ENCODE data around the gene NDUFS2. TPM values are rescaled to one million over a fixed set of nuclear protein-coding genes. Genes with fewer than 3 reads are reported as not detected.

The NDUFS2 gene
- total and polyA plus RNA-seq, 9 of the 15 experiments (the other 6 are each of a cell fraction or from before 2014, with no cell fraction given) = 70.0 to 176 (median 141) TPM

DNA sequence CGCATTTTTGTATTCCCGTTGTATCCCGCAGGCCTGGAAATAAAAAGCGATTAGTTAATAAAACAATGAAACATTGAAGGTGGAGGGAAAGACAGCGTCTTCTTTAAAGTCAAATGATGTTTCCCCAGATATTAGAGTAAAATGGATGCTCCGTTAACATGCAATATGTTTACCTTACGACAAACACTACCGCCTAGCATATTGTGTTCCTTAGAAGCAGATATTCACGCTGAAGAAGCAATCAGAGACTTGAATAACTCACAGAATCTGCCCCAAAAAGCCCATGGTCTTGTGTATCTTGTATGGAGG, 24.3 kb upstream of the NDUFS2 start:
- H3K9ac ChIP-seq (ENCODE audit: insufficient read depth in 1 of 2, low read depth in 2 of 2, low read length in 2 of 2) = peak overlapping the region; percentile 87 to 96; a peak in 3 of 4 replicates
- peak overlapping the region; percentile 99 for H3K4me2 ChIP-seq (ENCODE audit: insufficient read depth, low read length)
- no peak for FAIRE-seq
- CTCF ChIA-PET (ENCODE audit: low intra/inter-chr PET ratio) = interaction anchor here (0.7 to 1.7 kb wide), 3 partner anchors 106 to 203 kb away, joined by 3 to 4 read pairs (median 3); no protein-coding TSS in a partner anchor
- POLR2A ChIA-PET = interaction anchor here (0.7 to 2.3 kb wide), 6 partner anchors 8 to 68 kb away, joined by 3 to 33 read pairs (median 3); partner anchors contain the start of gene PPOX
- in situ Hi-C loops (cut with MboI) (no loop called here), intact Hi-C loops (cut with micrococcal nuclease) (loop anchor here (1.0 to 10.0 kb wide), 6 partner anchors 12 to 343 kb away; partner anchors contain the start of genes PPOX and USP21)
- no peaks in the 10 kb centered on the region for H3K9me1 ChIP-seq (ENCODE audit: control insufficient read depth, insufficient read depth, low read length)
- peak; percentile 1; the same call in 2 of the 3 replicates for ATAC-seq
- peaks cover 26% of the 10 kb centered on the region for H3K79me2 ChIP-seq (ENCODE audit: control insufficient read depth, insufficient read depth, low read length)
- H3K27me3 ChIP-seq (ENCODE audit: control insufficient read depth in 2 of 2, insufficient read depth in 2 of 2, low read length in 2 of 2) = no peaks in the 10 kb centered on the region
- H2AFZ ChIP-seq (ENCODE audit: low read depth, low read length) = peak overlapping the region; percentile 98
- no peak for DNase-seq (ENCODE audit: extremely low read depth in 1 of 4, low spot score in 3 of 4)
- no TSS peak for BruUV-seq (replicated peaks)
- peaks cover 34% of the 10 kb centered on the region for H3K36me3 ChIP-seq (ENCODE audit: control insufficient read depth, insufficient read depth, low read length)
- 15% methylated on average over 9 of the region's 9 CpGs for whole genome bisulfite sequencing (ENCODE audit: insufficient coverage, low coverage, missing lambda C conversion rate)
- H3K9me3 ChIP-seq (replicated peaks; ENCODE audit: control insufficient read depth, insufficient read depth, low read depth, low read length) = no peaks in the 10 kb centered on the region
- peak overlapping the region; percentile 90 for H3K4me3 ChIP-seq
- H4K20me1 ChIP-seq (replicated peaks; ENCODE audit: control insufficient read depth, insufficient read depth, low read length) = no peaks in the 10 kb centered on the region
- H3K27ac ChIP-seq (ENCODE audit: extremely low read depth, low read depth, low read length) = peak overlapping the region; percentile 96
- peaks cover 27 to 42% of the 10 kb centered on the region in 2 experiments; a peak in 4 of 5 replicates for H3K4me1 ChIP-seq (replicated peaks in 1 of 2; ENCODE audit: control insufficient read depth in 2 of 2, insufficient read depth in 2 of 2, low read length in 2 of 2)
- peak; percentile 12; the same call in 1 of the 2 replicates for TF ChIP-seq SP1 (CRISPR knock-in tag; IDR thresholded peaks at IDR 0.05)
- TF ChIP-seq, protein P1, sequence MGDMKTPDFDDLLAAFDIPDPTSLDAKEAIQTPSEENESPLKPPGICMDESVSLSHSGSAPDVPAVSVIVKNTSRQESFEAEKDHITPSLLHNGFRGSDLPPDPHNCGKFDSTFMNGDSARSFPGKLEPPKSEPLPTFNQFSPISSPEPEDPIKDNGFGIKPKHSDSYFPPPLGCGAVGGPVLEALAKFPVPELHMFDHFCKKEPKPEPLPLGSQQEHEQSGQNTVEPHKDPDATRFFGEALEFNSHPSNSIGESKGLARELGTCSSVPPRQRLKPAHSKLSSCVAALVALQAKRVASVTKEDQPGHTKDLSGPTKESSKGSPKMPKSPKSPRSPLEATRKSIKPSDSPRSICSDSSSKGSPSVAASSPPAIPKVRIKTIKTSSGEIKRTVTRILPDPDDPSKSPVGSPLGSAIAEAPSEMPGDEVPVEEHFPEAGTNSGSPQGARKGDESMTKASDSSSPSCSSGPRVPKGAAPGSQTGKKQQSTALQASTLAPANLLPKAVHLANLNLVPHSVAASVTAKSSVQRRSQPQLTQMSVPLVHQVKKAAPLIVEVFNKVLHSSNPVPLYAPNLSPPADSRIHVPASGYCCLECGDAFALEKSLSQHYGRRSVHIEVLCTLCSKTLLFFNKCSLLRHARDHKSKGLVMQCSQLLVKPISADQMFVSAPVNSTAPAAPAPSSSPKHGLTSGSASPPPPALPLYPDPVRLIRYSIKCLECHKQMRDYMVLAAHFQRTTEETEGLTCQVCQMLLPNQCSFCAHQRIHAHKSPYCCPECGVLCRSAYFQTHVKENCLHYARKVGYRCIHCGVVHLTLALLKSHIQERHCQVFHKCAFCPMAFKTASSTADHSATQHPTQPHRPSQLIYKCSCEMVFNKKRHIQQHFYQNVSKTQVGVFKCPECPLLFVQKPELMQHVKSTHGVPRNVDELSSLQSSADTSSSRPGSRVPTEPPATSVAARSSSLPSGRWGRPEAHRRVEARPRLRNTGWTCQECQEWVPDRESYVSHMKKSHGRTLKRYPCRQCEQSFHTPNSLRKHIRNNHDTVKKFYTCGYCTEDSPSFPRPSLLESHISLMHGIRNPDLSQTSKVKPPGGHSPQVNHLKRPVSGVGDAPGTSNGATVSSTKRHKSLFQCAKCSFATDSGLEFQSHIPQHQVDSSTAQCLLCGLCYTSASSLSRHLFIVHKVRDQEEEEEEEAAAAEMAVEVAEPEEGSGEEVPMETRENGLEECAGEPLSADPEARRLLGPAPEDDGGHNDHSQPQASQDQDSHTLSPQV (IDR thresholded peaks at IDR 0.05) = 0 out of 2 replicates have a peak, but pooled peaks have one; percentile 6
- TF ChIP-seq SMARCA4 (IDR thresholded peaks at IDR 0.05) = 0 out of 2 replicates have a peak, but pooled peaks have one; percentile 9
- 0 out of 4 replicates have a peak, but pooled peaks of 1 of the 2 experiments have one; percentile 42 for TF ChIP-seq ARNT (IDR thresholded peaks at IDR 0.05)
- TF ChIP-seq, protein P2, sequence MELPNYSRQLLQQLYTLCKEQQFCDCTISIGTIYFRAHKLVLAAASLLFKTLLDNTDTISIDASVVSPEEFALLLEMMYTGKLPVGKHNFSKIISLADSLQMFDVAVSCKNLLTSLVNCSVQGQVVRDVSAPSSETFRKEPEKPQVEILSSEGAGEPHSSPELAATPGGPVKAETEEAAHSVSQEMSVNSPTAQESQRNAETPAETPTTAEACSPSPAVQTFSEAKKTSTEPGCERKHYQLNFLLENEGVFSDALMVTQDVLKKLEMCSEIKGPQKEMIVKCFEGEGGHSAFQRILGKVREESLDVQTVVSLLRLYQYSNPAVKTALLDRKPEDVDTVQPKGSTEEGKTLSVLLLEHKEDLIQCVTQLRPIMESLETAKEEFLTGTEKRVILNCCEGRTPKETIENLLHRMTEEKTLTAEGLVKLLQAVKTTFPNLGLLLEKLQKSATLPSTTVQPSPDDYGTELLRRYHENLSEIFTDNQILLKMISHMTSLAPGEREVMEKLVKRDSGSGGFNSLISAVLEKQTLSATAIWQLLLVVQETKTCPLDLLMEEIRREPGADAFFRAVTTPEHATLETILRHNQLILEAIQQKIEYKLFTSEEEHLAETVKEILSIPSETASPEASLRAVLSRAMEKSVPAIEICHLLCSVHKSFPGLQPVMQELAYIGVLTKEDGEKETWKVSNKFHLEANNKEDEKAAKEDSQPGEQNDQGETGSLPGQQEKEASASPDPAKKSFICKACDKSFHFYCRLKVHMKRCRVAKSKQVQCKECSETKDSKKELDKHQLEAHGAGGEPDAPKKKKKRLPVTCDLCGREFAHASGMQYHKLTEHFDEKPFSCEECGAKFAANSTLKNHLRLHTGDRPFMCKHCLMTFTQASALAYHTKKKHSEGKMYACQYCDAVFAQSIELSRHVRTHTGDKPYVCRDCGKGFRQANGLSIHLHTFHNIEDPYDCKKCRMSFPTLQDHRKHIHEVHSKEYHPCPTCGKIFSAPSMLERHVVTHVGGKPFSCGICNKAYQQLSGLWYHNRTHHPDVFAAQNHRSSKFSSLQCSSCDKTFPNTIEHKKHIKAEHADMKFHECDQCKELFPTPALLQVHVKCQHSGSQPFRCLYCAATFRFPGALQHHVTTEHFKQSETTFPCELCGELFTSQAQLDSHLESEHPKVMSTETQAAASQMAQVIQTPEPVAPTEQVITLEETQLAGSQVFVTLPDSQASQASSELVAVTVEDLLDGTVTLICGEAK (IDR thresholded peaks at IDR 0.05) = 0 out of 2 replicates have a peak, but pooled peaks have one; percentile 21
- TF ChIP-seq, protein P2 (CRISPR knock-in tag; IDR thresholded peaks at IDR 0.05) = no peak
- TF ChIP-seq ZNF445 (CRISPR knock-in tag; IDR thresholded peaks at IDR 0.05; ENCODE audit: low read depth) = no peak
- 0 out of 2 replicates have a peak, but pooled peaks have one; percentile 33 for TF ChIP-seq MTA1 (IDR thresholded peaks at IDR 0.05; ENCODE audit: borderline replicate concordance)
- no peak for TF ChIP-seq NR2C2 (CRISPR knock-in tag; IDR thresholded peaks at IDR 0.05)
- peak; percentile 58; the same call in 1 of the 2 replicates for TF ChIP-seq NR2C2 (tag; IDR thresholded peaks at IDR 0.05)
